Measurements from ENCODE around the gene CNDP2.

Gene CNDP2

GRCh38 chr18:74501386-74501785, 5.2 kb downstream of the CNDP2 start:
- no peak for DNase-seq

- DNase-seq, result no peak
These were observed 7.0 kb downstream of the CNDP2 start for GRCh38 chr18:74503137-74503536.

- DNase-seq, result no peak
These were observed 9.6 kb downstream of the CNDP2 start for GRCh38 chr18:74505776-74506175.

- DNase-seq, result no peak
These were observed 10.4 kb downstream of the CNDP2 start for GRCh38 chr18:74506448-74507084.

GRCh38 chr18:74507097-74507881, 11.1 kb downstream of the CNDP2 start:
- no peak for DNase-seq

GRCh38 chr18:74507927-74508326, 11.8 kb downstream of the CNDP2 start:
- no peak for DNase-seq

- no peak for DNase-seq
These were observed 12.2 kb downstream of the CNDP2 start for GRCh38 chr18:74508366-74508765.

- no peak for DNase-seq
These were observed 12.7 kb downstream of the CNDP2 start for GRCh38 chr18:74508821-74509225.

GRCh38 chr18:74509856-74510769, 13.9 kb downstream of the CNDP2 start:
- no peak for DNase-seq

- DNase-seq, result no peak
These were observed 14.6 kb downstream of the CNDP2 start for GRCh38 chr18:74510770-74511095.

GRCh38 chr18:74511823-74512222, 15.7 kb downstream of the CNDP2 start:
- no peak for DNase-seq

GRCh38 chr18:74512321-74513053, 16.3 kb downstream of the CNDP2 start:
- DNase-seq, result no peak

- no peak for DNase-seq
These were observed 17.2 kb downstream of the CNDP2 start for GRCh38 chr18:74513149-74513882.

GRCh38 chr18:74513883-74514205, 17.7 kb downstream of the CNDP2 start:
- no peak for DNase-seq

- no peak for DNase-seq
These were observed 18.8 kb downstream of the CNDP2 start for GRCh38 chr18:74514860-74515495.

GRCh38 chr18:74515620-74516231, 19.6 kb downstream of the CNDP2 start:
- DNase-seq, result no peak

GRCh38 chr18:74516271-74517235, 20.4 kb downstream of the CNDP2 start:
- DNase-seq, result no peak

GRCh38 chr18:74517236-74517630, 21.1 kb downstream of the CNDP2 start:
- DNase-seq, result no peak

GRCh38 chr18:74518456-74519295, 22.5 kb downstream of the CNDP2 start:
- DNase-seq, result no peak
